ENCODE results near the gene ZNF573. TPM values are rescaled to one million over a fixed set of nuclear protein-coding genes. Genes with fewer than 3 reads are reported as not detected.

ZNF573 gene
- total and polyA plus RNA-seq, 2 of the 13 experiments (the other 11 are each of a cell fraction or from before 2014, with no cell fraction given): 3.1 to 9.3 TPM

DNA sequence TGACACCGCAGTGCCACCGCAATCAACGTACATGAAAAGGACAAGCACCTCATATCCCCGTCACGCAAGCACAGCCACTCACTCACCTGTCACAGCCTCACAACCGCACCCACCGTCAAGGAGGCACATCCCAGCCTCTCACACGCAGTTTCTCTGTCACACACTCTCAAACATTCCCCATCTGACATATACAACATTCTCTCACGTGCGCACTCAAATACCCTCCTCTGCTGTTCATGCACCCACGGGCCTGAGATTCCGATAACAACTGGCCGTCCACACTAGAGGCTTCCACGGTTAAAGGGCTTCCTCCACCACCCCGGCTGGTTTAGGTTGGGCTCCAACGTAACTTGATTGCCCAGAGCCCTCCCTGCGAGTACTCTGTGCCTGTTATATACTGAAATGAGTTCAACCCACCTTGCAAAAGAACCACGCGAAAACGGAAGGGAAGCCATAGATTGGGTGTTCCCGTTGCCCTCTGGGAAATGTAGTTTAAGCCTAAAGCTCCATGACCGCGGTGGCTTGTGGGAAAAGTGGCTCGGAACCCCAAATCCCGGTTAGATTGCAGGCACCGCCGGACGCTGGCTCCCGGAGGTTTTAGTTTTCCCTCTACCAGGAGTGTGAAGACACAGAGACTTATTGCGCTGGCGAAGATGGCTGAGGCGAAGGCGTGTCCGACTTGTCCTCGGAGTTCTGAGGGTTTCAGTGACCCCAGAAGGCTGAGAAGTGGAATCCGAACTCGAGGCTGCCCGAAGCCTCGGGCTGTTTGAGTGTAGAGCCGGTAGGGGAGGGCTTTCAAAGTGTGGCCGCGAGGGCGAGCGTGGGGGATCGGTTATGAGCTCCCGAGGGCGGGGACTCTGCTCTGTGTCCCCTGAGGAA, at the start of gene ZNF573 (continued):
- TF ChIP-seq FOXC1 (CRISPR knock-in tag; IDR thresholded peaks at IDR 0.05; ENCODE audit: borderline replicate concordance) (no peak; the same call in 1 of the 2 replicates), CC2D1A (CRISPR knock-in tag; IDR thresholded peaks at IDR 0.05) (0 out of 2 replicates have a peak, but pooled peaks have one; percentile 47), IRF2 (CRISPR knock-in tag; IDR thresholded peaks at IDR 0.05) (peak; percentile 92; the same call in 1 of the 2 replicates), SNAPC4 (CRISPR knock-in tag; IDR thresholded peaks at IDR 0.05) (no peak; the same call in 1 of the 2 replicates), ZBTB7A (CRISPR knock-in tag; IDR thresholded peaks at IDR 0.05) (no peak), FOXK2 (IDR thresholded peaks at IDR 0.05) (no peak), HIVEP1 (CRISPR knock-in tag; IDR thresholded peaks at IDR 0.05) (0 out of 2 replicates have a peak, but pooled peaks have one; percentile 10), RXRA (CRISPR knock-in tag; IDR thresholded peaks at IDR 0.05) (no peak), MED8 (CRISPR knock-in tag; IDR thresholded peaks at IDR 0.05; ENCODE audit: insufficient replicate concordance) (peak; percentile 13), NR3C1 (CRISPR knock-in tag; IDR thresholded peaks at IDR 0.05) (no peak), ZNF710 (CRISPR knock-in tag; IDR thresholded peaks at IDR 0.05; ENCODE audit: borderline replicate concordance) (no peak)
- TF ChIP-seq, protein P1, sequence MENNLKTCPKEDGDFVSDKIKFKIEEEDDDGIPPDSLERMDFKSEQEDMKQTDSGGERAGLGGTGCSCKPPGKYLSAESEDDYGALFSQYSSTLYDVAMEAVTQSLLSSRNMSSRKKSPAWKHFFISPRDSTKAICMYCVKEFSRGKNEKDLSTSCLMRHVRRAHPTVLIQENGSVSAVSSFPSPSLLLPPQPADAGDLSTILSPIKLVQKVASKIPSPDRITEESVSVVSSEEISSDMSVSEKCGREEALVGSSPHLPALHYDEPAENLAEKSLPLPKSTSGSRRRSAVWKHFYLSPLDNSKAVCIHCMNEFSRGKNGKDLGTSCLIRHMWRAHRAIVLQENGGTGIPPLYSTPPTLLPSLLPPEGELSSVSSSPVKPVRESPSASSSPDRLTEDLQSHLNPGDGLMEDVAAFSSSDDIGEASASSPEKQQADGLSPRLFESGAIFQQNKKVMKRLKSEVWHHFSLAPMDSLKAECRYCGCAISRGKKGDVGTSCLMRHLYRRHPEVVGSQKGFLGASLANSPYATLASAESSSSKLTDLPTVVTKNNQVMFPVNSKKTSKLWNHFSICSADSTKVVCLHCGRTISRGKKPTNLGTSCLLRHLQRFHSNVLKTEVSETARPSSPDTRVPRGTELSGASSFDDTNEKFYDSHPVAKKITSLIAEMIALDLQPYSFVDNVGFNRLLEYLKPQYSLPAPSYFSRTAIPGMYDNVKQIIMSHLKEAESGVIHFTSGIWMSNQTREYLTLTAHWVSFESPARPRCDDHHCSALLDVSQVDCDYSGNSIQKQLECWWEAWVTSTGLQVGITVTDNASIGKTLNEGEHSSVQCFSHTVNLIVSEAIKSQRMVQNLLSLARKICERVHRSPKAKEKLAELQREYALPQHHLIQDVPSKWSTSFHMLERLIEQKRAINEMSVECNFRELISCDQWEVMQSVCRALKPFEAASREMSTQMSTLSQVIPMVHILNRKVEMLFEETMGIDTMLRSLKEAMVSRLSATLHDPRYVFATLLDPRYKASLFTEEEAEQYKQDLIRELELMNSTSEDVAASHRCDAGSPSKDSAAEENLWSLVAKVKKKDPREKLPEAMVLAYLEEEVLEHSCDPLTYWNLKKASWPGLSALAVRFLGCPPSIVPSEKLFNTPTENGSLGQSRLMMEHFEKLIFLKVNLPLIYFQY (CRISPR knock-in tag; IDR thresholded peaks at IDR 0.05; ENCODE audit: borderline replicate concordance): no peak
- TF ChIP-seq, protein P2, sequence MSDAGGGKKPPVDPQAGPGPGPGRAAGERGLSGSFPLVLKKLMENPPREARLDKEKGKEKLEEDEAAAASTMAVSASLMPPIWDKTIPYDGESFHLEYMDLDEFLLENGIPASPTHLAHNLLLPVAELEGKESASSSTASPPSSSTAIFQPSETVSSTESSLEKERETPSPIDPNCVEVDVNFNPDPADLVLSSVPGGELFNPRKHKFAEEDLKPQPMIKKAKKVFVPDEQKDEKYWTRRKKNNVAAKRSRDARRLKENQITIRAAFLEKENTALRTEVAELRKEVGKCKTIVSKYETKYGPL (CRISPR knock-in tag; IDR thresholded peaks at IDR 0.05): no peak
- TF ChIP-seq, protein P3, sequence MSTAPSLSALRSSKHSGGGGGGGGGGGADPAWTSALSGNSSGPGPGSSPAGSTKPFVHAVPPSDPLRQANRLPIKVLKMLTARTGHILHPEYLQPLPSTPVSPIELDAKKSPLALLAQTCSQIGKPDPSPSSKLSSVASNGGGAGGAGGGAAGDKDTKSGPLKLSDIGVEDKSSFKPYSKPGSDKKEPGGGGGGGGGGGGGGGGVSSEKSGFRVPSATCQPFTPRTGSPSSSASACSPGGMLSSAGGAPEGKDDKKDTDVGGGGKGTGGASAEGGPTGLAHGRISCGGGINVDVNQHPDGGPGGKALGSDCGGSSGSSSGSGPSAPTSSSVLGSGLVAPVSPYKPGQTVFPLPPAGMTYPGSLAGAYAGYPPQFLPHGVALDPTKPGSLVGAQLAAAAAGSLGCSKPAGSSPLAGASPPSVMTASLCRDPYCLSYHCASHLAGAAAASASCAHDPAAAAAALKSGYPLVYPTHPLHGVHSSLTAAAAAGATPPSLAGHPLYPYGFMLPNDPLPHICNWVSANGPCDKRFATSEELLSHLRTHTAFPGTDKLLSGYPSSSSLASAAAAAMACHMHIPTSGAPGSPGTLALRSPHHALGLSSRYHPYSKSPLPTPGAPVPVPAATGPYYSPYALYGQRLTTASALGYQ (CRISPR knock-in tag; IDR thresholded peaks at IDR 0.05): no peak

Measured in HepG2 (cell line).